Stimulated activated CD8-positive, alpha-beta memory T cell treated with anti-CD3 and anti-CD28 coated beads, Interleukin-4, amount 100 ng/mL, for 1 hour (primary cell): Measurements from ENCODE around the gene MAN1A2.
A peak's percentile ranks its signal among the peaks of the same experiment; 100 is the strongest.

Experiments
- DNase-seq, 2 donors: peaks; one replicate each; pipeline ENCODE4 v3.0.0-alpha.2; 2020; ENCODE audit warnings: low read depth in 2 of 2, low spot score in 1 of 2

Gene MAN1A2

DNA sequence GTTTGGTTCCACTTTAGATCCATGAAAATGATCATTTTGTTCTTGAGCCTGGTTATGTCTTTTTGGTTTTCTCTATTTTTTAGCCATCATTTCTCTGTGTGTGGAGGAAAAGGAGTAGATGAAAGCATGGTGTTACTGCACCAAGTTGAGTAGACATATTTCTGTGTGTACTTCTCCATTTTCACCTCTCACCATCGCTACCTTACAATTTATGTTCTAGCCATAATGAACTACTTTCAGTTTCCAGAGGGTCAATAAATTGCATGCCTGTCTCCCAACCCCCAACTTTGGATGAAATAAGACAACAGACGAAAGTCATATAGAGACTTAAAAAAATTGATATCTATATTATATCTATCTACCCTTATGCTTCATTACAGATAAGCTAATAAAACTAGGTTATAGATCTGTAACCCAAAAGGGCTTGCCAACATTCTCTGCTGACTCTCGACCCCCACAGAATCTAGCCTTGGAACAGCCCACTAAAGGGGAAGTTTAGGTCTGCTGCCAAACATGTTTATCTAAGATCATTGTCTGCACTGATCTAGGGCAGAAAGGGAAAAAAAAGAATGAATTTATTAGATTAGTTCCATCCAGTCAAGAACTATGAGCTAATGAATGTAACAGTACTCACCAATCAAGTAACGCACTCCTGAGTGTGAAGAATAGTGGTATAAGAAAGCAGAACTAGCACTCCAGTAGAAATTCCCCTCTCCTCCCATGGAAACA lies 7.5 kb upstream of the MAN1A2 start:
- DNase-seq = no peak

DNA sequence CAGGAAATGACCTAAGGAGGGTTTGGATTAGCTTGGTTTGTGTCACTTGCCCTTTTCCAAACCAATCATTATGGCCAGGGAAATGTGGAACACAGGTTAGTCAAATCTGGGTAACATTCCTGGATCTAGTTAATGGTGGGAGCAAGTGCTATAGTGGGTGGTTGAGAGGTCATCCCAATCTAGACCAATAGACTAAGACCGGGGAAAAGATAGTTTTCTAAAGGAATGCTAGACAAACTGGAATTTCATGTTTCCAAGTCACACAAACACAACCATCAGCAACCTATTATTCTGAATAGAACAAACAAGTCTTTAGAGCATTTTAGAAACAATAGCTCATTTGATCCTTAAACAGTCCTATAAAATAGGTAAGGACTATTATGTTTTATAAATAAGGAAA lies 4.3 kb upstream of the MAN1A2 start:
- no peak for DNase-seq

DNA sequence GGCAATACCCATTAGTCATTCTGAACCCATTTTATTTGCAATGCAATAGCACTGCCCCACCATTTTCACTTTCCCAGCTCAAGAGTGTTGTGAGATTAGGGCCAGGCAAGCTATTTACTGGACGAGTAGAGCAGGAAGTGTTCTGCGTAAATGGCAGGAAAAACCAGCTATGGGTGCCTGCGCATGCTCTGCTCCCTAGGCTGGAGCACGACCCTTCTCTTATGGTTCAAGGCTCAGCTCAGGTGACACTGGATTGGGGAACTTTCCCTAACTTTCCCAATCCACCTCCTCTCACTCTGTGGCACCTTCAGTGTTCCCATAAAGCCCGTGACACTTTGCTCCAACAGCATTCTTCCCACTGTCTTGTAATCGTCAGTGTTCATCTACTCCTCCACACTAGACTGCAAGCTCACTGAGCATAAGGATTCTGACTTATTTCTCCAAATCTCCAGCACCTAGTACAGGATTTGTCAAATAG lies 3.6 kb upstream of the MAN1A2 start:
- no peak for DNase-seq

DNA sequence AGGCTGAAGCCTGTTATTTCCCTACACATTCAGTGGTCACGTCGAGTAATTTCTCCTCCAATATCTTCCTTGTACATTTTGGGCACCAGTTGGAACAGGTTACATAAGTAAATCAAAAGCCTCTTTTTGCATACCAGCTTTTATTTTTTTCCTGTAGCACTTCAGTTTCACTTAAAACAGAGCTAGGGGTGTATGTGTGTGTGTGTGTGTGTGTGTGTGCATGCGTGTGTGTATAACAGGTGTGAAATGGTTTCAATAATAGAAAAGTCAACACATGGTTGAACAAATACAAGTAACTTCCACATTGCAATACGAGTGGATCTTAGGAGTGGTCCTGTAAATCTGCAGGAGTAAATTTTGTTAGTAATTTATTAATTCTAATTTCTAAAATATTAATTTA lies 3.0 kb upstream of the MAN1A2 start:
- DNase-seq = no peak

DNA sequence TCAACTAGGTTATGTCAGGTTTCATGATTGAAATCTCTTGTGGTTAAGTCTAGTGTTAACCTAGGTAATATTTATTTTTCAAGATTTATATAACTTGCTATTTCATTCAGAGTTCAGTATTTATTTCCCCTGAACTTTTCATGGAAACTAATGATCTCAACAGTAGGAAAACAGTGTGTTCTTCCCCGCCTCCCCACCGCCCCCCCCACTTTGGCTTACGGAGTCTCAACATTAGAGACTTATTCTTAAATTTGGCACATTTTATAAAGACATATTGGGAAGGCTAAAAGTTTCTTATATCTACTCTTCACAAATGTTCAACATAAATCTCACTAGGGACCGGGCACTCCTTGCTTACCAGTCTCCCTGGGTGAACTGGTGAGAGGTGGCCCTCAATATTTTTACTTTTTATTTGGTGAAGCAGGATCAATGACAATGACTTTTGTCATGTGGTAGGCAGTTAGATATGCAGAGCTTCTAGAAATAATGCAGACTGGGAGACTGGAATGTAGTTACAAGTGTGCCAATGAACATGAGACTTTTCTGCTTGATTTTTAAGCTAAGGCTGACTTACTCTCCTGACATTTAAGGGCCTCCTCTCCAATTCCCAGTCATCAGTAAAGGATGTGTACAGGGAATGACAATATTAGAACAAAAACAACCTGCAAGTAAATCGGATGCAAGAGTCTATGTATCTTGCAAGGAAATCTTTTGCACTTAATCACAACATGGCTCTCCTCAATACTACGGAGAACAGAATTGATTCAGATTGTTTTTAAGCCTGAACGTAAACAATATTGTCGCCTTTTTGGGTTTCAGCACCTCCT lies 1.7 kb upstream of the MAN1A2 start:
- no peak for DNase-seq

DNA sequence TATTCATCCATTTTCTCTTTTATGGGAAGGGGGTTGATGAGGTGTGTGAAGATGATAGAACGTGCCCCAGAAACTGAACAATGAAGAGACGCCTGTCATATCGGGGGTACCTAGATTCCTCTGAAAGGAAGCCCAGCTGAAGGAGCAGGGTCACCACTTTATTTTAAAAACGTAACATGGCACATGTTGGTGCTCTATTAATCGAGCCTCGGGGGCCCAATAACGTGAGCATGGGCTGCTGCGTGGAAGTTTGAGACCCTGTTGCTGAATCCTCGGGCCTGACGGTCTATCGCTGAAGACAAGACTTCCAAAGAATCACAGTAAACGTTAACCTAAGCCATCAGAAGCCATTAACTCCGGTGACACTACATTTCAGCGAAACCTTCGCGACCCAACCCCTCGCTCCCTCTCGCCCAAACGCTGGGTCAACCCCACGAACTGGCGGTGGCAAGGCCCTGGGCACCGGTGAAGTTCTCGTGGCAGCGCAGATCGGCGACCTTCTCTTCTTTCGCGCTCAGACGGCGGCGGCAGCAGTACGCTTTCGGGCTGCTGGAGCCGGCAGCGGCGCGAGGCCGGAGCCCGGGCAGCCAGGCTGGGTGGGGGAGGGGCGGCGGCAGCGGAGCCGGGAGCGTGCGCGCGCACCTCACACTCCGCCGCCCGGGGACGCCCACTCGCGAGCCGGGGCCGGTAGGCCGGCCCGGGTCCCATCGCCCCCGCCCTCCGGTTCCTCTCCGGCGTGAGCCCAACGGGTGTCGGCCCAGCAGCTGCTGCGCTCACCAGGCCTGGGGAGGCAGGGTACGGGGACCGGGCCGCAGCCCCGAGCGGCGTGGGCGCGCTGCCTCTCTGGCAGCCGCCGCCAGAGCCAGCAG lies 838 bp upstream of the MAN1A2 start:
- peak; percentile 69 to 70 for DNase-seq

DNA sequence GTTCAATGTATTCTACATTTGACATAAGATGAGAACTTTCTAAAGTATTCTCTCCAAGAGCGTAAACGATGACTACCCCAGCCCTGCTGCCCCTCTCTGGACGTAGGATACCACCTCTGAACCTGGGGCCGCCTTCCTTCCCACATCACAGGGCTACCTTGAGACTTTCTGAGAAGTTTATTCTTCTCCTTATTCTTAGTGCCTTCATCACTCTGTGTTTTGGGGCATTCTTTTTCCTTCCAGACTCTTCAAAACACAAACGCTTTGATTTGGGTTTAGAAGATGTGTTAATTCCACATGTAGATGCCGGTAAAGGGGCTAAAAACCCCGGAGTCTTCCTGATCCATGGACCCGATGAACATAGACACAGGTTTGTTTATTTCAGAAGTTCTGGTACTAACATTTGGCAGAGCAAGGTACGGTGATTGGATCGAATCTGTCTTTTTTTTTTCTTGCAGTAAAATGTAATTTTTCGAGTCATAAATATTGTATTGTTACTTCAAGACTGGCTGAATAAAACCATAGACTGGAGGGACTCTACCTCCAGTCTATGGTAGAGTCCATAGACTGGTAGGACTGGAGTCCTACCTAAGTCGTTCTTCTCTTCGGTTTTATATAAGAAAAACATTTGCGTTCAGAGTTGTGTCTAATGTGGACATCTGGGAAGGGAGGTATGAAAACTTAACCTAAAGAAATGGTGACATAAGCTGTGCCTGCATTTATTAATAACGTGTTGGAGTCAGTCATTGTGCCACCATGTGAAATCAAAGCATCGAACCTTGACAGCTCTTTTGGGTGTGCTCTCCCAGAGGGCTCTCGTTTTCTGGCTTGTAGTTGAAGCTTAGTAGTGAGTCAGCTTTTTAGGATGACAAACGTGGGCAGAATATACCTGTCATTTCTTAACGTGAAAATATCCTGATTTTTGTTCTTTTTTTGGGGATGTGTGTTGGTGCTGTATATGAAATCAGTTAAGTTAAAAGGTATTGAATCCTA lies 1.2 kb downstream of the MAN1A2 start:
- DNase-seq = no peak

DNA sequence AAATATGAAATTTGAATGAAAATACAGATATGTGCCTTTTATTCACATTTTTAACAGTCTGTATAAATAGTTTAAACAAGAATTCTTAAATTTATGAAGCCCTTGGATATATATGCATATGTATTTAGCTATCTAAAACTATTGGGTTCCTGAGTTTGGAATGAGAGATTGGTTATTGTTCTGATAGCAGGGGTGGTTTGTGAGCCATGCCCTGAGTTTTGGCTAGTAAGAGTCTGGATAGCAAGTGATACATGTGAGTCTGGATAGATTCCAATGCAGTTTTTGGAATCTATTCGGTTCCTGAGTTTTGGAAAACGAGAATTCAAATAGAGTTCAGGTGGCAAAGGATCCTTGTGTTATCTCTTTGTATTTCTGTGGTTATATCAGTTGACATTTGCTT lies 2.8 kb downstream of the MAN1A2 start:
- DNase-seq = no peak

DNA sequence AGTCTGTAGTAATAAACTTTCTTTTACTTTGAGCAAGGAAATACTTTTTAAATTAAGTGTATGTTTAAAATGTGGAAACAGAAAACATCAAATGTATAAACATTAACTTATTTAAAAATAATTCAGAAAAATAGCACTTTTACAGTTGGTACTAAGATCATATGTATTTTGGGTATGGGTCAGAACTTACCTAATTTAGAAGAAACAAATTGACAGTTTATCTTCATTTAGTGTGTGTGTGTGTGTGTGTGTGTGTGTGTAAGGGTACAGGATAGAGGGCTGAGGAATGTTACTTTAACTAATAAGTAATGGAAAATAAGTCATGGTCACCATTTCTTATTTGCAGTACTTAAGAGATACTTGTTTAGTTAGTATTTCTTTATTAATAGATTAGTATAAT lies 3.3 kb downstream of the MAN1A2 start:
- no peak for DNase-seq

DNA sequence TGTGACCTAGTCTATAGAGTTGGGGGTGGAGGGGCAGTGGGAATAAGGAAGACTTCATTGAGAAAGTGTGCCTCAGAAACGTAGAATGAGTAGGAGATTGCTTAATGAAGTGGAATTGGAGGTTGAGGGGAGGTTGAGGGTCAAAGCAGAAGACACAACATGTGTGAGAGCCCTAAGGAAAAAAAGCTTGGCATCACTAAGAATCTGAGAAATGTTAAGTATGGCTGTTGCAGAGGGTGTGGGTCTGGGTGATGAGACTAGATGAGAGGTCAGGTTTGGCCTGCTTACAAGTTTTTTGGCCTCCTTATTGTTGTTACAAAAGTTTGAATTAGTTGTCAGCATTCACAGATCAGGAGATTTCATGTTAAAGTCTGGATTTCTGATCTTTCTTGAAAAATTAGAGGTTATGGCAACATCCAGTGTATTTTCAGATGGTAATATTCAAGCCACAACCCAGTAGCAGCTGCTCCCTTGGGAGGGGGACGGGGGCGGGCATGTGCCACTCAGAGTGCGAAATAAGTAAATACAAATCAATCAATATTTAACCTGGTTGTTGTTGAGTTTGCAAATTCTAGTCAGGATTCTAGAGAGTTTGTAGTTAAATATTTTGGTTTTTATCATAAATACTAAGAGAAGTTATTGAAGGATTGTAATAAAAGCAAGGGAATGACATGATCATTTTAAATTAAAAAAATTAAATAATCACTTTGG lies 4.3 kb downstream of the MAN1A2 start:
- DNase-seq = no peak

DNA sequence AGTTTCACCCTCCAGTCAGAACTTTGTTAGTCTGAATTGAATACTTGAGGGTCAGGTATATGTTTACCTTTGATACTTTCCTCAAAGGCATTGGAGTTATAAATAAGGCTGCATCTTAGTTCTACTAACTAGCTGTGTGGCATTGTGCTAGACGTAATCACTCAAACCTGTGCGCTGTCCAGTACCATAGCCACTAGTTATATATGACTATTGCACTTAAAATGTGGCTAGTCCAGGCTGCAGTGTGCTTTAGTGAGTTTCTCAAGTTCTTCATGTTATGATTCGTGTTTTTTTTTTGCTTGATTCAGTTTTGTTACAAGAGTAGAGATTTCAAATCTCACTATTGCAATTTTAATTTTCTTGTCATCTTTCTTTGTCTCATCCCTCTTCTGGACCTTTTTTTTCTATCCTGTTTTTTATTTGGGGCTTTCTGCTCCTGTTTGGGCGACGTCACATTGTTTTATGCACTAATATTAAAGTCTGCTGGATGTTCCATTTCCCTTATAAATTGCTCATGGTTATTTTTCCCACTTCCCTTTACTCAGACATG lies 5.7 kb downstream of the MAN1A2 start:
- no peak for DNase-seq

DNA sequence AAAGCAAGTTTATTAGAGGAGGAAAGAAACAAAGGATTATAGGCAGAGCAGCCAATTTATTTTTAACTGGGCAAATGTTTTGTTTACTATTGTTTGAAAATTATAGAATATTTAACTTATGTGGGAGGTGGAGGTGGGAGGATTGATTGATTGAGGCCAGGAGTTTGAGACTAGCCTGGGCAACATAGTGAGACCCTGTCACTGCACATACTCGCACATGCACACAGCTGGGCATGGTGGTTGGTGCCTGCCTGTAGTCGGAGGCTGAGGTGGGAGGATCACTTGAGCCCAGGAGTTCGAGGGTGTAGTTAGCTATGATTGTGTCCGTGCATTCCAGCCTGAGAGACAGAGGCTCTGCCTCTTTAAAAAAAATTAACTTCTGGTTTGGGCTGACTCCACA lies 6.7 kb downstream of the MAN1A2 start:
- DNase-seq = no peak

DNA sequence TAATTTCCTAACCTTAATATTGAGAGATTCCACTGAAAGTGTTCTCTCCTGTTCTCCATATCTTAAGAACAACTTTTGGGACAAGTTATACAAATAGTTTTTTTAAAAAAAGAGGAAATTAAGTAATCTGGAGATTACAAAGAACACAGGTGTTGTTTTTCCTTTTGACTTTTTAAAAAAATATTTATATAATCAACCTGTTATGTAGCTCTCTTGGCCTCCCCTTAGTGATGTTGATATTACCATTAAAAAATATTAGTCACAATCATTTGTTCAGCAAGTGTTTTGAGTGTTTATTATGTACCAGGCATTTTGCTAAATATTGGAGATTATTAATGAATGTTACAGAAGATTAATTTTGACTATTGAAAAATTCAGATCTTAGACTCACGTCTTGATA lies 8.1 kb downstream of the MAN1A2 start:
- DNase-seq = no peak

DNA sequence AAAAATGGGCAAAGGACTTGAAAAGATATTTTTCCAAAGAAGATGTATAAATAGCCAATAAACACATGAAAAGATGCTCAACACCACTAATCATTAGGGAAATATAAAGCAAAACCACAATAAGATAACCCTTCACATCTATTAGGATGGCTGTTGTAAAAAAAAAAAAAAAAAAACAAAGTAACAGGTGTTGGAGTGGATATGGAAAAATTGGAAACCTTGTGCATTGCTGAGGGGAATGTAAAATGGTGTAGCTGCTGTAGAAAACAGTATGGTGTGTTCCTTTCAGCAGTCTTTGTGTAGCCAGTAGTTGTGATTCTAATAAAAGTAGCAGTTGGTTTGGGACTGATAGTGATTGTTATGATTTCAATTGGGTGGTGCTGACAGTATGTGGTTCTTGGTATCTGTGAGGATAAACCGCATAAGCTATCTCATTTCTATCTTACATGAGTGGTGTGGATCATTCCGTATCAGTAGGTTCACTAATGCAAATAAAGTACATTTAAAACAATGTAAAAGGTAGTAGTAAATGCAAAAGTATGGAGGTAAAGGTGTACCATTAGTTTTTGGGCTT lies 19.9 kb downstream of the MAN1A2 start:
- DNase-seq = no peak

DNA sequence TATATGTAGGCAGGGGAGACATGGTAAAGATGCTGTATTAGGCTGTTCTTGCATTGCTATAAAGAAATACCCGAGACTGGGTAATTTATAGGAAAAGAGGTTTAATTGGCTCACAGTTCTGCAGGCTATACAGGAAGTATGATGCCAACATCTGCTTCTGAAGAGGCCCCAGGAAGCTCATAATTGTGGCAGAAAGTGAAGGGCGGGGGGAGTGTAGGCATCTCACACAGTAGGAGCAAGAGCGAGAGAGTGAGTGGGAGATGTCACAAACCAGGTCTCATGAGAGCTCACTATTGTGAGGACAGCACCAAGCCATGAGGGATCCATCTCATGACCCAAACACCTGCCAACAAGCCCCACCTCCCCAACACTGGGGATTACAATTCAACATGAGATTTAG lies 21.1 kb downstream of the MAN1A2 start:
- DNase-seq = no peak

DNA sequence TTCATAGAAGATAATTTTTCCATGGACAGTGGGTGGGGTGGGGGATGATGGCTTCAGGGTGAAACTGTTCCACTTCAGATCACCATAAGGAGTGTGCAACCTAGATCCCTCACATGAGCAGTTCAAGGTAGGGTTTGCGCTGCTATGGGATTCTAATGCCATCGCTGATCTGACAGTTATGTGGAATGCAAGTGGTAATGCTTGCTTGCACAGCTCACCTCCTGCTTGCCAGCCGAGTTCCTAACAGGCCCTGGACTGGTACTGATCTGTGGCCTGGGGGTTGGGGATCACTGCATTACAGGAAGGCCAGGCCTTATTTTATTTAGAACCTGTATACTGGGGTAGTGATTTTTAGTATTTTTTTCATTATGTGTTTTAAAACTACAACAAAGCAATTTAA lies 22.0 kb downstream of the MAN1A2 start:
- no peak for DNase-seq

DNA sequence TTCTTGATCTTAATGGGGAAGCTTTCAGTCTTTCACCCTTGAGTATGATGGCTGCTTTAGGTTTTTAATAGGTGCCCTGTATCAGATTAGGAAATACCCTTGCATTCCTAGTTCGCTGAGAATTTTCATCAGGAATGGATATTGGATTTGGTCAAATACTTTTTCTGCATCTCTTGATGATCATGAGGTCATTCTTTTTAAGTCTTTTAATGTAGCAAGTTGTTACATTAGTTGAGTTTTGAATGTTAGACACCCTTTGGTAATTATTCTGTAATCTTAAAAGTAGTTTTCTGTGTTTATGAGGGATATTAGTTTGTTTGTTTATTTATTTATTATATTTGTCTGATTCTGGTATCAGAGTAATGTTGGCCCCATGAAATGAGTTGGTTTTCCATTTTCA lies 22.5 kb downstream of the MAN1A2 start:
- no peak for DNase-seq

DNA sequence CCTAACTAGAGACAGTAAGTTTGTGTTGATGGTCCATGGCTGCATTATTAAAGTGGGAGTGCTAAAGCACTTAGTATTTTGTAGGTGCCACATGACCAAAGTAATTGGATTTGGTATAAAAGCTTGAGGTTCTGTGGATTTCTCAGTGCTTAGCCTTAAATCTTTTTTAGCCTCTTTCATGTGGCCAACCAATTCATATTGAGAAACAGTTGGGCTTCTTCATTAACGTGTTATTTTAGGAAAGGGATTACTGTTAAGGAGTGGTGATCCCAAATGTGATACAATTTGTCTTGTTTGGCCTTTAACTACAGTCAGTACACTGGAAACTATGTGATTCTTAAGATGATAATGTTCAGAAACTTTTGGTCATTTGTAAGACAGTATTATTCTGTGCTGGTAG lies 25.5 kb downstream of the MAN1A2 start:
- DNase-seq = no peak

DNA sequence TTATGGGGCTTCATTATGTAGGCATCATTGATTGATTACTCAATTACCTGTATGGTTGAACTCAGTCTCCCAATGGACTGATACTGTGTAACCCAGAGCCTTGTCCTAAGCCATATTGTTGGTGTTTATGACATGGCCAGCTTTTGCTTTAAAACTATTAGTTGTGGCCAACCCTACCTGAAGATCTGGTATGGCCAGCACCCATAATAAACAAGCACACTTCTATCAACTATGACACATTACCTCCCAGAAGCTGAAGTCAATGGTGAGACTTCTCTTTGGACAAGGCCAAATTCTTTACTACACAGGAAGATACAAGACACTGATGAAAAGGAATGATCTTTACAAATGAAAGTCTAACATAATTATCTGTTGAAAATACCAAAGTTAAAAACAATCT lies 28.8 kb downstream of the MAN1A2 start:
- DNase-seq = no peak
